HG03571 (cell line): ENCODE data around the gene SCP2.

Experiments
- ATAC-seq: cut with Tn5 transposase; IDR thresholded peaks from one replicate; pipeline ENCODE4 v1.9.1; 2021; ENCODE audit not compliant: unreplicated experiment

Gene SCP2

DNA sequence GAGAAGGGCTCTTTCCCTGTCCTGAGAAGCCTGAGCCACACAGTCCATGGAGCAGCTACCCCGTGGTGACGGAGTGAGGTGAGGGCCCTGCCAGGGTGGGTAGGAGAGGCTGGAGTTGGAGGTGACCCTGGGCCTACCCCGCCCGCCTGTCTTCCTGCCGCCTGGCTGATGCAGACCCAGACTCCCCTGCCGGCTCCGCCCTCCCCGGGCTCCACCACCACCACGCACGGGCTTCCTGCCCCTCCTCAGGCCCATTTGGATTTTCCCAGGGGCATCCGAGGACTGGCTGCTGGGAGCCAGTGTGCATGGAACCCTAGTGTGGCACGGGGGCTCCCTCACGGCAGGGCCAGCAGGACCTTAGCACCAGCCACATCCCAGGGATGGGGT is 167.4 kb downstream of the SCP2 start:
- ATAC-seq, result no peak
